MM.1S (cell line): ENCODE data around the gene PPBP.

ENCODE experiments used
- DNase-seq: peaks from one replicate; pipeline ENCODE4 v3.0.0-alpha.2; 2015
- H2AFZ ChIP-seq: fragments of 300-600 bp; sonication (generic); 2 replicates; pipeline ENCODE4 v1.6.0; 2016; ENCODE audit warnings: antibody characterized with exemption, low read length
- H3F3A ChIP-seq: fragments of 300-600 bp; sonication (generic); 2 replicates; pipeline ENCODE4 v1.6.1; 2016; ENCODE audit warnings: mild to moderate bottlenecking, antibody characterized with exemption, low read length, moderate library complexity, mixed read lengths; ENCODE audit not compliant: insufficient read depth
- H3K27ac ChIP-seq: fragments of 300-600 bp; sonication (generic); 2 replicates; pipeline ENCODE4 v1.5.1; 2016; ENCODE audit warnings: mild to moderate bottlenecking, low read length
- H3K27me3 ChIP-seq: fragments of 300-600 bp; sonication (generic); replicated peaks from 2 replicates; pipeline ENCODE4 v1.6.0; 2016; ENCODE audit warnings: low read length; ENCODE audit not compliant: insufficient read depth
- H3K36me3 ChIP-seq: fragments of 300-600 bp; sonication (generic); replicated peaks from 2 replicates; pipeline ENCODE4 v1.6.1; 2016; ENCODE audit warnings: mild to moderate bottlenecking, low read length, mixed read lengths; ENCODE audit not compliant: insufficient read depth
- H3K4me1 ChIP-seq: fragments of 300-600 bp; sonication (generic); 2 replicates; pipeline ENCODE4 v1.6.1; 2016; ENCODE audit warnings: low read length, mixed read lengths
- H3K4me2 ChIP-seq: fragments of 300-600 bp; sonication (generic); 2 replicates; pipeline ENCODE4 v1.6.0; 2016; ENCODE audit warnings: low read depth, low read length
- H3K4me3 ChIP-seq: fragments of 300-600 bp; sonication (generic); 2 replicates; pipeline ENCODE4 v1.5.1; 2016; ENCODE audit warnings: low read length, mixed read lengths
- H3K79me2 ChIP-seq: fragments of 300-600 bp; sonication (generic); 2 replicates; pipeline ENCODE4 v1.6.1; 2016; ENCODE audit warnings: mixed run types, low read length, mixed read lengths
- H3K9ac ChIP-seq: fragments of 300-600 bp; sonication (generic); 2 replicates; pipeline ENCODE4 v1.6.1; 2016; ENCODE audit warnings: low read length, mixed read lengths
- H3K9me2 ChIP-seq: fragments of 300-600 bp; sonication (generic); replicated peaks from 2 replicates; pipeline ENCODE4 v1.6.1; 2016; ENCODE audit warnings: mild to moderate bottlenecking, low read length, mixed read lengths; ENCODE audit not compliant: insufficient read depth
- H3K9me3 ChIP-seq: fragments of 300-600 bp; sonication (generic); replicated peaks from 2 replicates; pipeline ENCODE4 v1.6.1; 2016; ENCODE audit warnings: mild to moderate bottlenecking, low read length, mixed read lengths; ENCODE audit not compliant: insufficient read depth
- H4K20me1 ChIP-seq: fragments of 300-600 bp; sonication (generic); 2 replicates; pipeline ENCODE4 v1.6.1; 2016; ENCODE audit warnings: mild to moderate bottlenecking, low read length, moderate library complexity, mixed read lengths; ENCODE audit not compliant: insufficient read depth
- EZH2 ChIP-seq: fragments of 300-600 bp; sonication (generic); optimal IDR thresholded peaks from 2 replicates; pipeline ENCODE3; 2017; ENCODE audit warnings: low read depth, mild to moderate bottlenecking, antibody characterized with exemption, low read length, mixed read lengths
- EZH2phosphoT487 ChIP-seq: fragments of 300-600 bp; sonication (generic); IDR thresholded peaks from 2 replicates; pipeline ENCODE4 v1.6.1; 2018; ENCODE audit warnings: antibody characterized with exemption, low read length
- TF ChIP-seq, protein P1 (sequence below): fragments of 300-600 bp; sonication (generic); IDR thresholded peaks from 2 replicates; pipeline ENCODE4 v1.5.1; 2016; ENCODE audit warnings: antibody characterized with exemption, low read length, mixed read lengths

PPBP gene

DNA sequence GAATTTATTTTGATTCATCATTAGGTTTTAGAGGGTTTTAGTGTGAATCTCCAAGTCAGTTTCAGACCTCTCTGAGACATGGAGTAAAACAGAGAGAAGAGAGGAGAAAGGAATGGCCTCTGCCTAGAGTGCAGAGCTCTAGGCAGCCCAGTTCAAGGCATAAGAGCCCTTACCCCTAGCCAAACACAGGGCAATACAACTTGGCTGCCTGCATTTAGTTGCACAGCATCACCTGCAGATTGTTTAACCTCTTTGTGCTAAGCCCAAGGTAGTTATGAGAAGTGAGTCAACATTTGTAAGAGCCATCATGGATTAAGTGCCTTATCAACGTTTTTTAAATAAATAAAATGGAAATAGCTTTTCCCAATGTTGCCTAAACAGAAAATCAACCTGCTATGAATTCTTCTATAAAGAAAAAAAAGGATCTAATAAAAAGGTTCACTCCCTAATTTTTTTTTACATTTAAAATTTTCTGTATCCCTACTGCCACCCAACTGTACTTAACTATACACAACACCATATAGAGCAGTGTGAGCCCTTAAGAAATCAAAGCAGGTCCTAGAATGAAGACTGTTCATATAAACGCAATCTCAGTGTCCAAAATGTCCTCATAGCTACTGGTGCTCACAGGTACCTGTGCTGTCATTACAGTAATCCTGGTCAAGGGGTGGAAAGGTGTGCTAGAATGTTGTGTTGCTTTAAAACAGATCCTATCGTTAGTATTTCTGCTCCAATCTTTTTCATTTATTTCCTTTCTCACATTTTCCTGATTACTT, 42.1 kb downstream of the PPBP start:
- Histone ChIP-seq H3K27me3 (no peaks in the 10 kb centered on the region), H3K9me3 (no peaks in the 10 kb centered on the region), H3K36me3 (no peaks in the 10 kb centered on the region), H3K4me3 (no peak overlapping the region), H4K20me1 (no peaks in the 10 kb centered on the region), H3K4me2 (no peak overlapping the region), H3K27ac (no peak overlapping the region), H3F3A (no peaks in the 10 kb centered on the region), H3K4me1 (no peaks in the 10 kb centered on the region), H2AFZ (no peak overlapping the region), H3K9ac (no peak overlapping the region), H3K9me2 (no peaks in the 10 kb centered on the region), H3K79me2 (no peaks in the 10 kb centered on the region)
- TF ChIP-seq EZH2 (no peak), EZH2phosphoT487 (no peak)
- TF ChIP-seq, protein P1, sequence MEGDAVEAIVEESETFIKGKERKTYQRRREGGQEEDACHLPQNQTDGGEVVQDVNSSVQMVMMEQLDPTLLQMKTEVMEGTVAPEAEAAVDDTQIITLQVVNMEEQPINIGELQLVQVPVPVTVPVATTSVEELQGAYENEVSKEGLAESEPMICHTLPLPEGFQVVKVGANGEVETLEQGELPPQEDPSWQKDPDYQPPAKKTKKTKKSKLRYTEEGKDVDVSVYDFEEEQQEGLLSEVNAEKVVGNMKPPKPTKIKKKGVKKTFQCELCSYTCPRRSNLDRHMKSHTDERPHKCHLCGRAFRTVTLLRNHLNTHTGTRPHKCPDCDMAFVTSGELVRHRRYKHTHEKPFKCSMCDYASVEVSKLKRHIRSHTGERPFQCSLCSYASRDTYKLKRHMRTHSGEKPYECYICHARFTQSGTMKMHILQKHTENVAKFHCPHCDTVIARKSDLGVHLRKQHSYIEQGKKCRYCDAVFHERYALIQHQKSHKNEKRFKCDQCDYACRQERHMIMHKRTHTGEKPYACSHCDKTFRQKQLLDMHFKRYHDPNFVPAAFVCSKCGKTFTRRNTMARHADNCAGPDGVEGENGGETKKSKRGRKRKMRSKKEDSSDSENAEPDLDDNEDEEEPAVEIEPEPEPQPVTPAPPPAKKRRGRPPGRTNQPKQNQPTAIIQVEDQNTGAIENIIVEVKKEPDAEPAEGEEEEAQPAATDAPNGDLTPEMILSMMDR = no peak
- DNase-seq = no peak

DNA sequence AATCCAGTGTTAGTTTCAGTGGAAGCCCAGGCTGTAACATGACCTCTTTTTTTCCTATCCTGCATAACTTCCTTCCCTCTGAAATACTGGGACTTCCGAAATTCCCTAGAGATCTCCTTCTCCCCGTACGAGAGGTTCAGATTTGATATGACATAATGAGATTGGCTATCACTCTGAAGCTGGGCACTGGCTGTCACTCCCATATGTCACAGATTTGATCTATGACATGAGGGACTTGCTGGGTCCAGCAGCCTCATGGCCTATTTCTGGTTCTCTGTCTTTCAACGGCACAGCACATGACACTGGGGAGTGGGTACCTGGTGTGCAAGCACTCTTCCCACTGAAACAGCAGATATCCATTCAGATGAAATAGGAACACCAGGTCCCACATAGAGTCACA, 42.9 kb downstream of the PPBP start:
- Histone ChIP-seq H3K4me3 (no peak overlapping the region), H4K20me1 (no peaks in the 10 kb centered on the region), H3K27ac (no peak overlapping the region), H3K36me3 (no peaks in the 10 kb centered on the region), H3K4me2 (no peak overlapping the region), H2AFZ (no peak overlapping the region), H3K9me3 (no peaks in the 10 kb centered on the region), H3K27me3 (no peaks in the 10 kb centered on the region), H3K79me2 (no peaks in the 10 kb centered on the region), H3K9ac (no peak overlapping the region), H3F3A (no peaks in the 10 kb centered on the region), H3K9me2 (no peaks in the 10 kb centered on the region), H3K4me1 (no peaks in the 10 kb centered on the region)
- no peak for DNase-seq
- TF ChIP-seq, protein P1 = no peak
- TF ChIP-seq EZH2 (no peak), EZH2phosphoT487 (no peak)

DNA sequence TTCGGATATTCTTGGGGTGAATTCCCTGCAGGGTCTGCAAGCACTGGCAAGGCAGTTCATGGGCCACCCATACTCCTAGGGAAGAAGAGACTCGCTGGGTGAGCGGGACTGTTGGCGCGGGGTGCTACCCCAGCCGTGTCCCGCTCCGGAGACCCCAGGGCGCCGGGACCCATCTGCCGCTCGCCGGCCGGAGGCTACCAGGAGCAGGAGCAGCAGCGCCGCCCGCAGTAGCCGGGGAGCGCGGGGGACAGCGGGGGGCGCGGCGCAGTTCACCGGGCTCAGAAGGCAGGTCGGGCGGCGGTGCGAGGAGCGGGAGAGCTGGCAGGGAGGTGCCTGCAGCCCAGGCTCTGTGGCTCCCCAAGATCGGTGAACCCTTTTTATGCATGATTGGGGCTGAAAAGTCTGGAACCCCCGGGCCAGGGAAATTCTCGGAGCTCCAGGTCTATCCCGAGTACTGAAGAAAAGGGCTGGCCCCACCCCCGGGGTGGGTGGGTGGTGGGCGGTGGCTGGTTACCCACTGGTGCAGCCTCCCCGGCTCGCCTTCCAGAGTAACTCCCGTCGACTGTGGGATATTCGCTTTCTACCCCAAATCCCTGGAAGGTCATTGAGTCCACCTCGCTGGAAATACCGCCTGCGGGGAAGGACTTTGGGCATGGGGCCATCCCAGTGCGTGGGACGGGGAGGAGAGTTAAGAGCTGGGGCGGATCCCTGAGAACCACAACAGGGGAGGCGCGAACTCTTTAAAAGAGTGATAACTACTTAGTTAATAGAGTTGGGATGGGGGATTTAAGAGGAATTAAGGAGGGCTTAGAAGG, 43.7 kb downstream of the PPBP start:
- Histone ChIP-seq H3K4me2 (no peak overlapping the region), H4K20me1 (no peaks in the 10 kb centered on the region), H3K27ac (no peak overlapping the region), H3K9me3 (no peaks in the 10 kb centered on the region), H3F3A (no peaks in the 10 kb centered on the region), H2AFZ (no peak overlapping the region), H3K27me3 (no peaks in the 10 kb centered on the region), H3K36me3 (no peaks in the 10 kb centered on the region), H3K79me2 (no peaks in the 10 kb centered on the region), H3K9me2 (no peaks in the 10 kb centered on the region), H3K9ac (no peak overlapping the region), H3K4me3 (no peak overlapping the region), H3K4me1 (no peaks in the 10 kb centered on the region)
- TF ChIP-seq, protein P1 = no peak
- TF ChIP-seq EZH2 = no peak
- no peak for TF ChIP-seq EZH2phosphoT487
- no peak for DNase-seq
